Loucy (cell line): ENCODE data around the gene KIAA0930.

Experiments used
- H2AFZ ChIP-seq: fragments of 200-600 bp; sonication (generic); 2 replicates; pipeline ENCODE4 v1.6.0; 2016; ENCODE audit warnings: antibody characterized with exemption, mild to moderate bottlenecking, low read length, moderate library complexity
- H3F3A ChIP-seq: fragments of 200-600 bp; 2 replicates; pipeline ENCODE4 v1.6.0; 2016; ENCODE audit warnings: antibody characterized with exemption, low read depth, mild to moderate bottlenecking
- H3K27me3 ChIP-seq: fragments of 200-600 bp; sonication (generic); 2 replicates; pipeline ENCODE4 v1.6.1; 2014; ENCODE audit warnings: low read length, mild to moderate bottlenecking; ENCODE audit not compliant: insufficient read depth, poor library complexity, severe bottlenecking
- H3K36me3 ChIP-seq: fragments of 200-600 bp; sonication (generic); 2 replicates; pipeline ENCODE4 v1.6.1; 2016; ENCODE audit warnings: low read length; ENCODE audit not compliant: insufficient read depth
- H3K4me1 ChIP-seq: fragments of 200-600 bp; sonication (generic); 2 replicates; pipeline ENCODE4 v1.5.1; 2014; ENCODE audit warnings: low read length, mild to moderate bottlenecking; ENCODE audit not compliant: insufficient read depth, poor library complexity, severe bottlenecking
- H3K4me2 ChIP-seq: fragments of 200-600 bp; sonication (generic); 2 replicates; pipeline ENCODE4 v1.6.0; 2014; ENCODE audit warnings: antibody characterized with exemption, low read length, low read depth, mild to moderate bottlenecking; ENCODE audit not compliant: poor library complexity, severe bottlenecking
- H3K4me3 ChIP-seq: fragments of 200-600 bp; sonication (generic); 2 replicates; pipeline ENCODE4 v1.5.1; 2014; ENCODE audit warnings: low read length, mild to moderate bottlenecking, mixed read lengths; ENCODE audit not compliant: poor library complexity, severe bottlenecking
- H3K79me2 ChIP-seq: fragments of 200-600 bp; sonication (generic); 2 replicates; pipeline ENCODE4 v1.6.1; 2014; ENCODE audit warnings: low read length; ENCODE audit not compliant: insufficient read depth
- H3K9ac ChIP-seq: fragments of 200-600 bp; sonication (generic); 2 replicates; pipeline ENCODE4 v1.6.0; 2014; ENCODE audit warnings: mild to moderate bottlenecking, low read depth, low read length, moderate library complexity; ENCODE audit not compliant: poor library complexity, severe bottlenecking
- H3K9me2 ChIP-seq: fragments of 200-600 bp; sonication (generic); replicated peaks from 2 replicates; pipeline ENCODE4 v1.6.1; 2016; ENCODE audit warnings: low read depth, low read length, mixed read lengths
- H3K9me3 ChIP-seq: fragments of 200-600 bp; sonication (generic); 2 replicates; pipeline ENCODE4 v1.6.1; 2014; ENCODE audit warnings: mild to moderate bottlenecking, antibody characterized with exemption, low read length, low read depth; ENCODE audit not compliant: insufficient read depth
- H4K20me1 ChIP-seq: fragments of 200-600 bp; sonication (generic); 2 replicates; pipeline ENCODE4 v1.6.0; 2014; ENCODE audit warnings: antibody characterized with exemption, low read length, mild to moderate bottlenecking; ENCODE audit not compliant: insufficient read depth, poor library complexity, severe bottlenecking
- EZH2phosphoT487 ChIP-seq: fragments of 200-600 bp; IDR thresholded peaks from 2 replicates; pipeline ENCODE4 v1.6.1; 2018; ENCODE audit warnings: antibody characterized with exemption, mild to moderate bottlenecking, moderate library complexity, borderline replicate concordance
- TF ChIP-seq, protein P1 (sequence below): fragments of 200-600 bp; sonication (generic); conservative IDR thresholded peaks from 2 replicates; pipeline ENCODE4 v1.5.1; 2014; ENCODE audit warnings: mild to moderate bottlenecking, antibody characterized with exemption, low read length

Gene KIAA0930

DNA sequence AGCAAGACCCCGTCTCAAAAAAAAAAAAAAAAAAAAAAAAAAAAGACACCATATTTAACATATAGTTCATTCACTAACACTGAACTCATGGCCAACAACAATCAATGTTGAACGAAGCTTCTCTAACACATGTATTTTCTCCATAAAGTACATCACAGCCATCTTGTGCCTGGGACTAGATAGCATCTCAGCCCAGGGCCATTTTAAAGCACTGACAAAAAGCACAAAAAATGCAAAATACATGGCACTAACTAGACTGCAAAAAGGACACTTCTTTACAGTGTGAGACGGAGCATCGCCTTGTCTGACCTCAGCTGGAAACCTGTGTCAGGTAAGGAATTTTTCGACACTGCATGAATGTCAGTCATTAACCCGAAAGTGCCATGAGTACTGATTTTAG is 23.3 kb downstream of the KIAA0930 start:
- Histone ChIP-seq H3K4me2 (no peak overlapping the region), H3K9ac (no peak overlapping the region), H2AFZ (no peak overlapping the region), H3K27me3 (no peaks in the 10 kb centered on the region), H4K20me1 (no peaks in the 10 kb centered on the region), H3K9me2 (no peaks in the 10 kb centered on the region), H3K36me3 (no peaks in the 10 kb centered on the region), H3K9me3 (no peaks in the 10 kb centered on the region), H3K79me2 (no peaks in the 10 kb centered on the region), H3K4me1 (no peaks in the 10 kb centered on the region), H3F3A (no peaks in the 10 kb centered on the region), H3K4me3 (no peak overlapping the region)
- TF ChIP-seq EZH2phosphoT487 = no peak
- TF ChIP-seq, protein P1, sequence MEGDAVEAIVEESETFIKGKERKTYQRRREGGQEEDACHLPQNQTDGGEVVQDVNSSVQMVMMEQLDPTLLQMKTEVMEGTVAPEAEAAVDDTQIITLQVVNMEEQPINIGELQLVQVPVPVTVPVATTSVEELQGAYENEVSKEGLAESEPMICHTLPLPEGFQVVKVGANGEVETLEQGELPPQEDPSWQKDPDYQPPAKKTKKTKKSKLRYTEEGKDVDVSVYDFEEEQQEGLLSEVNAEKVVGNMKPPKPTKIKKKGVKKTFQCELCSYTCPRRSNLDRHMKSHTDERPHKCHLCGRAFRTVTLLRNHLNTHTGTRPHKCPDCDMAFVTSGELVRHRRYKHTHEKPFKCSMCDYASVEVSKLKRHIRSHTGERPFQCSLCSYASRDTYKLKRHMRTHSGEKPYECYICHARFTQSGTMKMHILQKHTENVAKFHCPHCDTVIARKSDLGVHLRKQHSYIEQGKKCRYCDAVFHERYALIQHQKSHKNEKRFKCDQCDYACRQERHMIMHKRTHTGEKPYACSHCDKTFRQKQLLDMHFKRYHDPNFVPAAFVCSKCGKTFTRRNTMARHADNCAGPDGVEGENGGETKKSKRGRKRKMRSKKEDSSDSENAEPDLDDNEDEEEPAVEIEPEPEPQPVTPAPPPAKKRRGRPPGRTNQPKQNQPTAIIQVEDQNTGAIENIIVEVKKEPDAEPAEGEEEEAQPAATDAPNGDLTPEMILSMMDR = no peak

- H3K9me2 ChIP-seq = no peaks in the 10 kb centered on the region
- no peak overlapping the region for H3K4me3 ChIP-seq
These were observed 24.3 kb downstream of the KIAA0930 start for GRCh38 chr22:45216133-45217003.

GRCh38 chr22:45212992-45213751 is 27.5 kb downstream of the KIAA0930 start:
- TF ChIP-seq, protein P1 = no peak
- no peak for TF ChIP-seq EZH2phosphoT487
- Histone ChIP-seq H3K79me2 (no peaks in the 10 kb centered on the region), H3K9me3 (no peaks in the 10 kb centered on the region), H3K36me3 (no peaks in the 10 kb centered on the region), H2AFZ (no peak overlapping the region), H3K9me2 (no peaks in the 10 kb centered on the region), H3F3A (no peaks in the 10 kb centered on the region), H4K20me1 (no peaks in the 10 kb centered on the region), H3K4me3 (no peak overlapping the region), H3K27me3 (no peaks in the 10 kb centered on the region), H3K9ac (no peak overlapping the region), H3K4me1 (no peaks in the 10 kb centered on the region), H3K4me2 (no peak overlapping the region)

More at GRCh38 chr22:45216133-45217003, 24.3 kb downstream of the KIAA0930 start:
- Histone ChIP-seq H2AFZ (no peak overlapping the region), H4K20me1 (no peaks in the 10 kb centered on the region), H3F3A (no peaks in the 10 kb centered on the region), H3K79me2 (no peaks in the 10 kb centered on the region), H3K4me2 (no peak overlapping the region), H3K36me3 (no peaks in the 10 kb centered on the region), H3K9ac (no peak overlapping the region), H3K27me3 (no peaks in the 10 kb centered on the region), H3K4me1 (no peaks in the 10 kb centered on the region), H3K9me3 (no peaks in the 10 kb centered on the region)
- no peak for TF ChIP-seq EZH2phosphoT487
- TF ChIP-seq, protein P1 = no peak
